ENCODE measurements around the gene PRKD2. TPM values are rescaled to one million over a fixed set of nuclear protein-coding genes. Genes with fewer than 3 reads are reported as not detected.

PRKD2 gene
- total and polyA plus RNA-seq, 10 donors: 63.4 to 132 (median 110) TPM

- Histone ChIP-seq H3K27ac (no peak overlapping the region), H3K4me1 (peaks cover 0 to 6% (median 0%) of the 10 kb centered on the region in 6 donors), H3K4me3 (no peak overlapping the region), H3K9me3 (no peaks in the 10 kb centered on the region), H3K36me3 (peaks cover 4 to 78% (median 71%) of the 10 kb centered on the region in 6 donors), H3K27me3 (replicated peaks in 1 of 7) (no peaks in the 10 kb centered on the region)
- peak in 2 of 3 donors; percentile 39 to 64 for TF ChIP-seq POLR2AphosphoS5 (IDR thresholded peaks at IDR 0.05)
- no peak for TF ChIP-seq POLR2A (IDR thresholded peaks at IDR 0.05)
- intact Hi-C loops (cut with DNase I; ENCODE audit: low total_unique reads): no loop called here
- 92 to 97% (median 93%) methylated on average over 10 to 21 of the region's 21 CpGs for WGBS, 5 donors
- DNase-seq: no peak
These were observed 42.3 kb downstream of the PRKD2 start for GRCh38 chr19:46674416-46675178.

GRCh38 chr19:46670813-46671212 is 46.1 kb downstream of the PRKD2 start:
- Histone ChIP-seq H3K27me3 (replicated peaks in 1 of 7) (no peaks in the 10 kb centered on the region), H3K9me3 (no peaks in the 10 kb centered on the region)
- TF ChIP-seq POLR2AphosphoS5 (IDR thresholded peaks at IDR 0.05): no peak
- TF ChIP-seq, protein P1, sequence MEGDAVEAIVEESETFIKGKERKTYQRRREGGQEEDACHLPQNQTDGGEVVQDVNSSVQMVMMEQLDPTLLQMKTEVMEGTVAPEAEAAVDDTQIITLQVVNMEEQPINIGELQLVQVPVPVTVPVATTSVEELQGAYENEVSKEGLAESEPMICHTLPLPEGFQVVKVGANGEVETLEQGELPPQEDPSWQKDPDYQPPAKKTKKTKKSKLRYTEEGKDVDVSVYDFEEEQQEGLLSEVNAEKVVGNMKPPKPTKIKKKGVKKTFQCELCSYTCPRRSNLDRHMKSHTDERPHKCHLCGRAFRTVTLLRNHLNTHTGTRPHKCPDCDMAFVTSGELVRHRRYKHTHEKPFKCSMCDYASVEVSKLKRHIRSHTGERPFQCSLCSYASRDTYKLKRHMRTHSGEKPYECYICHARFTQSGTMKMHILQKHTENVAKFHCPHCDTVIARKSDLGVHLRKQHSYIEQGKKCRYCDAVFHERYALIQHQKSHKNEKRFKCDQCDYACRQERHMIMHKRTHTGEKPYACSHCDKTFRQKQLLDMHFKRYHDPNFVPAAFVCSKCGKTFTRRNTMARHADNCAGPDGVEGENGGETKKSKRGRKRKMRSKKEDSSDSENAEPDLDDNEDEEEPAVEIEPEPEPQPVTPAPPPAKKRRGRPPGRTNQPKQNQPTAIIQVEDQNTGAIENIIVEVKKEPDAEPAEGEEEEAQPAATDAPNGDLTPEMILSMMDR (IDR thresholded peaks at IDR 0.05 in 8 of 11, conservative IDR thresholded peaks at IDR 0.05 in 3 of 11): no peak
- TF ChIP-seq POLR2A (IDR thresholded peaks at IDR 0.05): no peak

DNA sequence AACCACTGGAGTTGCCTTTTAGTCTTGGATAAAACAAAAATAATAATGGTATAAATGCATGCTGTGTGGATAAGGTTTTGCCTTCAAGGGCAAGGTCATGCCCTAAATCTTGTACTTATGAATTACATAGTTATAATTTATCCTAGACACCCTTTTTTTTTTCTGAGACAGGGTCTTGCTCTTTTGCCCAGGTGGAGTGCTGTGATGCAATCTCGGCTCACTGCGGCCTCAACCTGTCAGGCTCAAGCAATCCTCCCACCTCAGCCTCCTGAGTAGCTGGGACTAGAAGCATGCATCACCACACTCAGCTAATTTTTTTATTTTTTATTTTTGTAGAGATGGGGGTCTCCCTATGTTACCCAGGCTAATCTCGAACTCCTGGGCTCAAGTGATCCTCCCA is 48.3 kb downstream of the PRKD2 start:
- 84 to 94% (median 87%) methylated on average over 3 of the region's 3 CpGs for WGBS, 5 donors
- intact Hi-C loops (cut with DNase I; ENCODE audit: low total_unique reads): loop anchor here (10.0 kb wide), 1 partner anchor 134 kb away; no protein-coding TSS in a partner anchor
- no peak for TF ChIP-seq POLR2A (IDR thresholded peaks at IDR 0.05)
- TF ChIP-seq POLR2AphosphoS5 (IDR thresholded peaks at IDR 0.05): no peak
- TF ChIP-seq, protein P1 (IDR thresholded peaks at IDR 0.05 in 8 of 11, conservative IDR thresholded peaks at IDR 0.05 in 3 of 11): no peak
- Histone ChIP-seq H3K4me1 (no peaks in the 10 kb centered on the region), H3K27me3 (replicated peaks in 1 of 7) (no peaks in the 10 kb centered on the region), H3K27ac (no peak overlapping the region), H3K9me3 (no peaks in the 10 kb centered on the region), H3K36me3 (peaks cover 0 to 19% (median 12%) of the 10 kb centered on the region in 6 donors), H3K4me3 (no peak overlapping the region)
- no peak for DNase-seq

More at GRCh38 chr19:46670813-46671212, 46.1 kb downstream of the PRKD2 start:
- H3K4me1 ChIP-seq: no peaks in the 10 kb centered on the region
- intact Hi-C loops (cut with DNase I; ENCODE audit: low total_unique reads): no loop called here
- H3K36me3 ChIP-seq: peaks cover 0 to 40% (median 33%) of the 10 kb centered on the region in 6 donors
- H3K27ac ChIP-seq: no peak overlapping the region
- H3K4me3 ChIP-seq: no peak overlapping the region
- DNase-seq: no peak

DNA sequence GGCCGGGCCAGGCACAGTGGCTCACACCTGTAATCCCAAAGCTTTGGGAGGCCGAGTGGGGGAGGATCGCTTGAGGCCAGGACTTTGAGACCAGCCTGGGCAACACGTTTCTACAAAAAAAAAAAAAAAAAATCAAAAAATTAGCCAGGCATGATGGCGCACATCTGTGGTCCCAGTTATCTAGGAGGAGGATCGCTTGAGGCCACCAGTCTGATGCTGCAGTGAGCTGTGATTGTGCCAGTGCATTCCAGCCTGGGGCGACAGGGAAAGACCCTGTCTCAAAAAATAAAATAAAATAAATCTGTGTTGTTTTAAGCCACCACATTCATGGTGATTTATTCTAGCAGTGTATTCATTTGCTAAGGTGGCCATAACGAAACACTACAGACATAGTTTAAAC is 51.8 kb downstream of the PRKD2 start:
- Histone ChIP-seq H3K27ac (no peak overlapping the region), H3K4me3 (no peak overlapping the region), H3K9me3 (no peaks in the 10 kb centered on the region), H3K4me1 (peaks cover 14 to 22% (median 20%) of the 10 kb centered on the region in 6 donors), H3K27me3 (replicated peaks in 1 of 7) (peaks cover 1 to 8% (median 7%) of the 10 kb centered on the region in 7 donors), H3K36me3 (no peaks in the 10 kb centered on the region)
- WGBS, 5 donors: 84 to 92% (median 91%) methylated on average over 8 of the region's 8 CpGs
- TF ChIP-seq POLR2AphosphoS5 (IDR thresholded peaks at IDR 0.05) (no peak), POLR2A (IDR thresholded peaks at IDR 0.05) (no peak)
- TF ChIP-seq, protein P1 (IDR thresholded peaks at IDR 0.05 in 8 of 11, conservative IDR thresholded peaks at IDR 0.05 in 3 of 11): no peak
- no peak for DNase-seq
- intact Hi-C loops (cut with DNase I; ENCODE audit: low total_unique reads): loop anchor here (10.0 kb wide), 1 partner anchor 130 kb away; no protein-coding TSS in a partner anchor

Data from spleen (tissue), 11 donors.